ENCODE results near the gene PKNOX2.

PKNOX2 gene

DNA sequence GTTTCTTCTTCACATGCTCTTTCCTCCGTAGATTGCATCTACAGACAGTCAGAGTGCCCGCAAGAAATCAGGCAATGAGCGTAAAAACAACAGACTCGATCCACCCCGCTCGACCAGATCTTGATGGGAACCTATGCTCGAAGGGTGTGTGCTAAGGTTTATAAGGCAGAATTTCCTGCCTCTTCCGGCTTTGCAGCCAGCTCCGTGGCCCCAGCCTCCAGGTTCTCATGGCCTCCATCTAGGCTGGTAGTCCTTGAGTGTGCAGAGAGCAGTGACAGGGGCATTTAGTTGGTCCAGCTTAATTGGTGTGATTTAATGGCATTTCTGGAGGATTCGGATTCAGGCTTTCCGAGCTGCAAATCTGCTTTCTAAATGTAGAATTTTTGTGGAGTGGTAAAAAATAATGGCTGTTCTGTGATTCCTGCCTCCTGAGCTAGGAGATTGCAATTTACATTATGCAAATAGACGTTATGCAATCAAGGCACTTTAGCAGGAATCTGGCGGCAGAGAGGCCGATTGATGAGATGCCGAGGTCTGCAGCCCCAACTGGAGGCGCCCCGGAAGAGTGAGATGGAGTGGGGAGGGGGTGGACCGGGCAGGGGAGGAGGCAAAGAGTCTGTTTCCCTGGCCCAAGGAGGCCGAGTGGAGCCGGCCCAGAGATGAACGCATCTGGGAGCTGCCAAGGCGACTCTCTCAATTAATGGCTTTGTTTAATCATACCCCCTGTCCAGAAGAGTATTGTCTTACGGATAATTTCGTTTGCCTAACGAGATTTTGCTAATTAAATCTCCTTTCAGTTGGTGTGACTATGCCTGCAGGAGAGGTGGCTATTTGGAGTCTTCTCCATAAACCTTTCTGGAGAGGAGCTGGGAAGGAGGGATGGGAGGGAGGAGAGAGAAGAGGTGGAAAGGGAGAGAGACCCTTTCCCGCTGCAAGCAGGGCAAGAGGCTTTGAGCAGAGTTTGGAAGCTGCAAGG is 75.3 kb downstream of the PKNOX2 start:
- no peak for FAIRE-seq

- no peak for FAIRE-seq
These were observed 76.6 kb downstream of the PKNOX2 start for GRCh38 chr11:125241104-125241503.

DNA sequence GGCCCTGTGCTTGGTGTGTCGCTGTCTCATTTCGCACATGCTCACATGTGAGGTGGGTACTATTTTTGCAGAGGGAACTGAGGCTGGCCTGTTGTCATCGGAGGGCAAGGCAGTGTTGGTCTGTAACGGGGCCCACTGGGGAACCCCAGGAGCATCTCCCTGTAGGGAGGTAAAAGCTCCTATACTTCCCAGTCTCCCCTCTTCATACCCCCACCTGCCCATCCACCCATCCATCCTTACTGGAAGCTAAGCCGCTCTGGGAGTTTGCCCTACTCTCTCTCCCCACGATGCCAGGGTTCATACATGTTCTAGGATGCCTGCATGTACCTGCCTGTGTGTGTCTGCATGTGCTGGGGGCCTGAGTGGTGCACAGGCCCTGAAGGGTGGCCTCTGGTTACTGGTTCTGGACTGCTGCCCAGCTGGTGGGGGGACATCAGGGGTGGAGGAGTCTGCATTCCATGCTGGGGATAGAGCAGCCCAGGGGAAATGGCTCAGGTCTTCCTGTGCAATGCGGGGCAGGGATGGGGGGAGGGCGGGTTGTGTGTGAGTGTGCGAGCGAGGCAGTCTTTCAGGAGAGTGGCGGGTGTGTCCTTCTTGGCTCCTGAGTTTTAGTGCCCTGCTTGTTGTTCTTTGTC is 77.7 kb downstream of the PKNOX2 start:
- FAIRE-seq = no peak

DNA sequence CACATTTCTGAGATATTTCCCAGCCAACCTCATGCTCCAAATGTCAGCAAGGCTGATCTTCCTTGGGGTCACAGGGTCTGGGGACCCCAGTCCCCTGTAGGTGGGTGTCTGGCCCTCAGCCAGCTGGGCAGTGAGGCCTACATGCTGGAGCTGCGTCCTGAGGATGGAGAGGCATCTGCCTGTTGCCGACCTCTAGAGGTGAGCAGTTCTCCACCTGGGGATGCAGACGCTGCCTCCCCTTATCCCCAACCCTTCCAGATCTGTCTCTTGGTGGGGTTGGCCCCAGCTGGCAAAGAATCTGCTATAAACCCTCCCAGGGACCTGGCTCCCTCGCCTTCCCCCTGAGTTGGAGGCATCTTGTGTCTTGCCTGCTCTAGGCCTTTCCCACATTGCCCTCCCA is 79.6 kb downstream of the PKNOX2 start:
- no peak for FAIRE-seq

DNA sequence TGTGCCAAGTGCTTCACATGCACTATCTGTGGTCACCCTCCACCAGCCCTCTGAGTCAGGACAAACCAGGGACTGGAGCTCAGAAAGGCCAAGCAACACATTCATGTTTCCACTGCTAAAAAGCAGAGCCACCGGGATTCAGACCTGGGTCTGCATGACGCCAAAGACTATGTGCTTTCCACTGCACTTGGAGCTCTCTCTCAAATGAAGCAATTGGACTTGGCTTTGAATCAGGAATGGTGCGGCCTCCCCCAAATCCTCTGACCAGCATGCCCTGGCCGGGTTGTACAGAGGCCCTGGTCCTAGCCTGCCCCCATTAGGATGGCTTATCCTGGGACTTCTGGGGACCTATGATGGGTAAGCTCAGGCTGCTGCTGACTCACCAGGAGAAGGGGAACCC is 80.7 kb downstream of the PKNOX2 start:
- FAIRE-seq = no peak

GRCh38 chr11:125247431-125247830 is 82.9 kb downstream of the PKNOX2 start:
- FAIRE-seq = no peak

- FAIRE-seq = no peak
These were observed 86.0 kb downstream of the PKNOX2 start for GRCh38 chr11:125250318-125251213.

GRCh38 chr11:125251214-125251545 is 86.6 kb downstream of the PKNOX2 start:
- FAIRE-seq = no peak

- no peak for FAIRE-seq
These were observed 87.4 kb downstream of the PKNOX2 start for GRCh38 chr11:125251956-125252355.

DNA sequence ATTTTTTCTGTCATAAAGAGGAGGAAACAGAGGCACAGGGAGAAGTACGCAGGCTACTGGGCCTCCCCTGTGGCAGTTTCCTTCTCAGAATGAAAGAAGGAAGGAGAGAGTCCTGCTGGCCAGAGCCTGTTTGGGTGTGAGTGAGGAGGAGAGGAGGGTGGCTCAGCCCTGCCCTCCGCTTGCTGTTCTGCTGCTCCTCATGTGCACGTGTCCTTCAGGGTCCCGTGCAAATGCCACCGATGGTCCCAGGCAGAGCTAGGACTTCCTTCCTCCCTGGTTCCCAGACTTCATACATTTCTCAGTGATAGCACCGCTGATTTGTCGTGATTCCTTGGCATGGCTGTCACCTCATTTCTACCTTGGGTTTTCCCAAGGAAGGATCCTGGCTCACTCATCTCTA is 88.7 kb downstream of the PKNOX2 start:
- FAIRE-seq = no peak

DNA sequence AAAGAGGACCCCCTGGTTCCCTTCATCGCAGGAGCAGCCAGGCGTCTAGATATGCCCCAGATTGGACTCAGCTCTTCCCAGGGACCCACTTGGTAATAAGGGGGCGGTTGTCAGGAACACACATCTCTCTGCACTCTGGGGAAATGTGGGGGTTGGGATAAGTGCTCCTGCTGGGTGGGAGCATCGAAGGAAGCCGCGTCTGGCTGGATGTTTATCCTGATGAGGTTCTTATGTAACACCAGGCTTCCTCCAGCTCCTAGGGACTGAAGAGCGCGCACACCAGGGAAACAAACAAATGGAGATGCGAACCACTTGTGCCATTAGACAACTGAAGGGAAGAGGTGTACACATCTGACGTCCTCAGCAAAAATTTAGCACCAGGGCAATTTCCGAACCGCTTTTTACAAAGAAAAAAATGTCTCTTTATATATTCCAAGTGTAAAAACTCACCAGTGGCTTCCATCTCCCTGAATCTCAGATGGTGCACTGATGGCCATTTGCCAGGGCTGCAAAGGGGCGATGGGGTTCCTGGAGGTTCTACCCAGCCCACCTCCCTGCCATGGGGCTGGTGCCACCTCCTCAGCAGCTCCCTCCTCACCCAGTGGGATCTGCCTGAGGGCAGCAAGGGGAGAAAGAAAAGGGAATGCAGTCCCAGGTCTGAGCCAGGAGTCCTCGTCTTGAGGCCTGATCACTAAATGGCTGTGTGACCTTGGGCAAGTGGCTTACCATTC is 89.4 kb downstream of the PKNOX2 start:
- no peak for FAIRE-seq

DNA sequence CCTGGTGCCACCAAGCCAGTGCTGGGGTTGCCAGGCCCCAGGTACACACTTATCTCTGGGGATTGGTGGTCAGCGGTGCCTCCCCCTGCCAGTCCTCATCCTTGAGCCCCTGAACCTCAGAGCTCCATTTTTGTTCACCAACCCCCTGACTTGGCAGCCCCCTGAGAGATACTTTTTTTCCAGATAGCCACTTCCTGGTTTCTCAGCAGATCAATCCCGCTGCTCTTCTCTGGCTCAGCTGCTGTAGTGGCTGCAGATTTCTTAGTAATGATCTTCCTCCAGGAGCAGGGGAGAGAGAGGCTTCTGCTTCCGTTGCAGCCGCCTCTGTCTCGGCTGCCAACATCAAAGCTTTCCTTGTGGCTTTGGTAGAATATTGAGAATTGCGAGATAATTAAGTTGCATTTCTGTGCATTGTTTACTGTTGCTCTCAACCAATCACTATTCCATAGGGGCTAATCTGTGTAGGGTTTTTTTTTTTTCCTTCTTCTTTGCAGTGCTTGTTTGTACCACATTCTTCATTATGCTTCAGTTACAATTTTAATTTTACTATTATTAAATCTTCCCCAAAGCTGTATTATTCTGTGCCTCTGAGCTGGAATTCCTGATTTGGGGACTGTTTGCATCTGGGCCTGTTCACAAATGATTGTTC is 92.1 kb downstream of the PKNOX2 start:
- no peak for FAIRE-seq

- FAIRE-seq = no peak
These were observed 92.6 kb downstream of the PKNOX2 start for GRCh38 chr11:125257190-125257579.

- no peak for FAIRE-seq
These were observed 93.2 kb downstream of the PKNOX2 start for GRCh38 chr11:125257751-125258150.

DNA sequence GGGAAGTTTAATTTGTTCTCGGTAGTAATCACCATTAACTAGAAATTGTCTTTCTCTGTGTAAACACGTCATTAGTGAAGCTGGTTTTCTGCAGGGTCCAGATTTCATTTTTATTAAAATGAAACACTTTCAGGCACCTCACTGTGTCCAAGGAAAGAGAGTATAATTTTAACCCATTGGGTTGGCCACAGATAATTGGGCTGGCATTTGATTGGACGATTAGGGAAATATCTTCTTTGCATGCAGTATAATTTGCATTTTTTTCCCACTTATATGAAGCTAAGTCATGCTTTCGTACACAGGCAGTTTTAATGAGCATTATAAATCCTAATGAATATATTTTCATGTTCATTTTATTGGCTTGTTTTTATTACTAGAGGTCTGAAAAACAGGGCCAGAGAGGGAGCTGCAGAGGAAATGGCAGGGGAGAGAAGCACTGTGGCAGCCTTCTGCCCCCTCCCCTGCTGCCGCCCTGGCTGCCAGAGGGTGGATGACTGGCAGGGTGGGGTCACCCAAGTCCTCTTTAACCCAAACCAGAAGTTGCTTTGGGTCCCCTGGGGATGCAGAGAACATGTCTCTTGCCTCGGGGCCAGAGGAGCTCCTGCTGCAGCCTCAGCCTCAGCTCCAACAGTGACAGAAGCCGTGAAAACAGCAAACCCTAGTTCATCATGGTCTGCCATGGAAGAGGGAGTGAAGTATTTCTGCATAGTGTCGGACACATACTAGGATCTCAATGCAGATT is 93.9 kb downstream of the PKNOX2 start:
- FAIRE-seq = no peak

GRCh38 chr11:125261588-125261987 is 97.0 kb downstream of the PKNOX2 start:
- no peak for FAIRE-seq

DNA sequence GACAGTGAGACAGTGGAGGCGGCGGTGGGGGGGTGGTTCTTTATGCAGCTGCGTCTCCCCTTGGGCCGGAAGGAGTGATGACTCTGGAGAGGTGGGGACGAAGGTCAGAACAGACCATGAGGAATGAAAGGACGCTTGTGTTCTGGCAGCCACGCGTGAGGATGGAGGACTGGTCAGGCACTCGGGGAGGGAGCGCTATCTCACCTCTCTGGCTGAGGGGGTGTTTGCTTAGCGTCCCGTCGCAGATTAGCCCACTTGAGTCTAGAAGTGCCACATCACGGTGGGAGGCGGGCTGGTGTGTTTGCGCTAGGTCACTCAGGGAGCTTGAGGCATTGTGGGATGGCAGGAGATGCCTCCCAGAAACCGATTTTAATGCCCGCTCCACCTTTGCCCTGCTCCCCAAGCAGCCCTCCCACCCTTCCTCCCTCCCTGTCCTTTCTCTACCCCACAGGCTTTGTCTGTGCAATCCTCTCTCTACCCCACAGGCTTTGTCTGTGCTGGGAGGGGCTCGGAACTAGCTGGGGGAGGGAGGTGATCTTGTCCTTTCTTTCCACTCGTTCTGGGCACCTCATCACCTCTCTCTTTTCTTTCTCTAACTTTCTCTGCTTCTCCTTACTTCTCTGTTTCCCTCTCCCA is 97.8 kb downstream of the PKNOX2 start:
- FAIRE-seq = no peak

GRCh38 chr11:125262830-125263218 is 98.3 kb downstream of the PKNOX2 start:
- no peak for FAIRE-seq

DNA sequence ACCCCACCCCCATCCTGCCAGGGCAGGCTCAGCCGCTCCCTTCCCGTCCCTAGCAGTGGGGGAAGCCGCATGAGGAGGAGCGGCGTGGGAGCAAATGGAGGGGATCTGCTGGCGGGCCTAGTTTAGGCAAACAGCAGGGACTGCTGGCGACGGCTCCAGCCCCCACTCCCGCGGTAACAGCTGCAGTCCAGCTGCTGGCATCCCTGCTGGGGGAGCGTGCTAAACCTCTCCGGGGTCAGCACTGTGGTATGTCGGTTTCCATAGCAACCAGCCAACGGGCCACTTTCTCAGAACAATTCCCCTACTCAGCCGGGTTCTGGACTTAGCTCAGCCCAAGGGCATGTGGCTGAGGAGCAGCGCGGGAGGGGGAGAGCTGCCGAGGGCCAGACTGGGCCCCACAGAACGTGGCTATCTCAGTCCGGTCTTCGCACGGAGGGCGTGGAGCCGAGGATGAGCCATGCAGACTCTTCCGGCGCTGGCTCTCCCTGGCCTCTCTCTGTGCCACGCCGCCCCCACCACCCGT is 98.8 kb downstream of the PKNOX2 start:
- no peak for FAIRE-seq
